ENCODE measurements around the gene PPAN.

PPAN gene

DNA sequence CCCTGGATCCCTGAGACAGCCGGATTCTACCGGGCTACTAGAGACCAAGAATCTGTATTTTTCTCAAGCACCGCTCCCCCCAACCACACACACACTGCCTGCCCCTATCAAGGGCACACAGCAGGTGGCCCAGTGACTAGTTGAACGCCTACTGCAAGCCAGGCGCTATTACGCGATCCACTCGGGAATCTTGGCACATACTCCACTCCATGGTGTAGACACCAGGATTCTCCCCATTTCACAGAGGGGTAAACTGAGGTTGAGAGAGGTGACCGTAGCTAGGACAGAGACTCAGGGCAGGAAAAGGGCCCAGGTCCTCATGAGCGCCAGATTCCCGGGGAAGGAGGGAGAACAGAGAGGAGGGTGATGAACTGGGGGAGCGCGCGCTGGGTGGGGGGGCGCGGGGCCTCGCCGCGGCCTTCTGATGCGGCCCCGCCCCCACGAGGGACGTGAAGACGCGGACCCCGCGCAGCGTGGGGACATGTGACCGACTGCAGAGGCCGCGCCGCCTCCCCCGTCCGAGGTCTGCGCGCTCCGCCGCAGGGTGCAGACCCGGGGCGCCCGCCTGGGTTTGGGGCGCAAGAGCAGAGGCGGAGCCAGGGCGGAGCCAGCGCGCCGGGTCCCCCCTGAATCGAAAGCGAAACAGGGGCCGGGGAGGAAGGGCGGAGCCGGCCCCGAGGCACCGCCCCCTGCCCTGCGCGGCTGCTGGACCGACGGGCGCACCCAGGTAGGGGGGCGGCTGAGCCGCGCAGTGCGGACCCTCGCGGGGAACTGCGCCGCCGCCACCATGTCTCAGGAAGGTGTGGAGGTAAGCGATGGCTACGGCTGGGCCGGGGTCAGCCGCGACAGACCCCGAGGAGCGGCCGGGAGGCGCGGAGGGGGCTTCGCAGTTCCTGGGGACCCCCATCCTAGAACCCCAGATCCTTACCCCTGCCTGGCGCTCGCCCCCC lies 20.2 kb upstream of the PPAN start, which contains the start of gene SHFL:
TSS of gene SHFL (plus strand) at position 677 of the 950 bp plus-strand sequence. CDS start at position 788, 111 bp downstream.
- Histone ChIP-seq H3K4me3 (ENCODE audit: low read depth in 1 of 2, low read length in 1 of 2) (peak within 1 kb of the TSS; percentile 94 to 95), H3K27ac (peak within 1 kb of the TSS; percentile 68)

DNA sequence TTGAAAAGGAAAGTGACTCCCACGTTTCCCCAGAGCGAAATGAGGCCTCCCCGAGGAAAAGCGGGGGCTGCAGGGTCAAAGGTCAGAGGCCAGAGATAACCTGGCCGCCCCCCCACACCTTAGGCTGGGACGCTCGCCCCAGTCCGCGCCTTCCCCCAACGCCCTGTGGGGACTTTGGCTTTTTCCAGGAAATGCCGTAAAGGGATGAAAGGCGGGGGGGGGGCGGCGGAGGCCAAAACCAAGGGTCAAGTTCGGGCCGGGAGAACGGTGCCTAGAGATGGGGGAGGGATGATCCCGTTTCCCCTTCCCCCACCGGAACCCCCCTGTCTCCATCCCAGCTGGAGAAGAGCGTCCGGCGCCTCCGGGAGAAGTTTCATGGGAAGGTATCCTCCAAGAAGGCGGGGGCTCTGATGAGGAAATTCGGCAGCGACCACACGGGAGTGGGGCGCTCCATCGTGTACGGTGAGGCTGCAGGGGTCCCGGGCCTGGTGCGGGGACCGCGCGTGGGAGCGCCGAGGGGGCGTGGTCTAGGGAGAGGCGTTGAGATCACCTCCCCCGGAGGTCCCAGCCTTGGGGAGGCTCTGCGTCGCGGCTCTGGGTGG lies 19.5 kb upstream of the PPAN start:
- peaks cover 25% of the 10 kb centered on the region for H3K36me3 ChIP-seq
- H3K27me3 ChIP-seq = peaks cover 11% of the 10 kb centered on the region
- TF ChIP-seq, protein P1, sequence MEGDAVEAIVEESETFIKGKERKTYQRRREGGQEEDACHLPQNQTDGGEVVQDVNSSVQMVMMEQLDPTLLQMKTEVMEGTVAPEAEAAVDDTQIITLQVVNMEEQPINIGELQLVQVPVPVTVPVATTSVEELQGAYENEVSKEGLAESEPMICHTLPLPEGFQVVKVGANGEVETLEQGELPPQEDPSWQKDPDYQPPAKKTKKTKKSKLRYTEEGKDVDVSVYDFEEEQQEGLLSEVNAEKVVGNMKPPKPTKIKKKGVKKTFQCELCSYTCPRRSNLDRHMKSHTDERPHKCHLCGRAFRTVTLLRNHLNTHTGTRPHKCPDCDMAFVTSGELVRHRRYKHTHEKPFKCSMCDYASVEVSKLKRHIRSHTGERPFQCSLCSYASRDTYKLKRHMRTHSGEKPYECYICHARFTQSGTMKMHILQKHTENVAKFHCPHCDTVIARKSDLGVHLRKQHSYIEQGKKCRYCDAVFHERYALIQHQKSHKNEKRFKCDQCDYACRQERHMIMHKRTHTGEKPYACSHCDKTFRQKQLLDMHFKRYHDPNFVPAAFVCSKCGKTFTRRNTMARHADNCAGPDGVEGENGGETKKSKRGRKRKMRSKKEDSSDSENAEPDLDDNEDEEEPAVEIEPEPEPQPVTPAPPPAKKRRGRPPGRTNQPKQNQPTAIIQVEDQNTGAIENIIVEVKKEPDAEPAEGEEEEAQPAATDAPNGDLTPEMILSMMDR (IDR thresholded peaks at IDR 0.05) = no peak
- H3K9me3 ChIP-seq = no peaks in the 10 kb centered on the region
- peak overlapping the region; percentile 94 to 95 for H3K4me3 ChIP-seq (ENCODE audit: low read depth in 1 of 2, low read length in 1 of 2)
- peaks cover 16 to 18% of the 10 kb centered on the region in 2 experiments for H3K4me1 ChIP-seq (ENCODE audit: control insufficient read depth in 1 of 2, insufficient read depth in 1 of 2, low read depth in 1 of 2, low read length in 1 of 2)
- H3K27ac ChIP-seq = peak overlapping the region; percentile 68

More for the DNA sequence above, 20.2 kb upstream of the PPAN start, which contains the start of gene SHFL:
- Histone ChIP-seq H3K27me3 (peaks cover 11% of the 10 kb centered on the region), H3K4me1 (ENCODE audit: control insufficient read depth in 1 of 2, insufficient read depth in 1 of 2, low read depth in 1 of 2, low read length in 1 of 2) (peaks cover 16 to 18% of the 10 kb centered on the region in 2 experiments), H3K36me3 (peaks cover 17% of the 10 kb centered on the region), H3K9me3 (no peaks in the 10 kb centered on the region)
- TF ChIP-seq, protein P1 (IDR thresholded peaks at IDR 0.05) = peak; percentile 31

DNA sequence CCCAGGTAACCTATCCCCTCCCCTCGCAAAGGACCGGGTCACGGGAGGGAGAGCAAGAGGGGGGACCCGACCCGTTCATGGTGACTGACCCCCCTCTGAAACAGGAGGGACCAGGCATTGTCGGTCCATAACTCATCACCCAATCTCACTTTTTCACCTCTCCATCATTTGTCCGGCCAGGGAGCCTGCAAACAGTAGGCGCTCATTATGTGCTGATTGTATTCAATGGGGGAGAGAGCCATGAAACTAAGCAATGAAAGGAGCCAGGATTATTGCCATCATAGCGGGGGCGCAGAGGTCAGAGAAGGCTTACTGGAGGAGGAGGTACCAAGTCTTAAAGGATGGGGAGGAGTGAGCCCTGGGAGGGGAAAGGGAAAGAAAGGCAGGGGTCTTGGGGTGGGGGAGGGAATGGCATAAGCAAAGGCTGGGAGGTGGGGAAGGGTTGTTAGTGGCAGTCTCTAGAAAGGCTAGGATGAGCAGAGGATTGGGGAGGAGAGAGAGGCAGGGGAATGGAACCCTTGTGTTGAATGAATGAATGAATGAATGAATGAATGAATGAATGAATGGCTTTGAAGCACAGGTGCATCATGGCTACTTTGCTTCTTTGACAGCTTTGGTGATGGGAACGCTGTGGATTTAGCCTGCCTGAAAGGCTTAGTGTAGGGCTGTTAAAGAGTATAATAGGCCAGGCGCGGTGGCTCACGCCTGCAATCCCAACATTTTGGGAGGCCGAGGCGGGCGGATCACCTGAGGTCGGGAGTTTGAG lies 18.7 kb upstream of the PPAN start:
- H3K4me1 ChIP-seq (ENCODE audit: control insufficient read depth in 1 of 2, insufficient read depth in 1 of 2, low read depth in 1 of 2, low read length in 1 of 2) = peaks cover 16 to 18% of the 10 kb centered on the region in 2 experiments
- TF ChIP-seq, protein P1 (IDR thresholded peaks at IDR 0.05) = no peak
- peaks cover 8% of the 10 kb centered on the region for H3K27me3 ChIP-seq
- peak overlapping the region; percentile 68 for H3K27ac ChIP-seq
- H3K9me3 ChIP-seq = no peaks in the 10 kb centered on the region
- H3K4me3 ChIP-seq (ENCODE audit: low read depth in 1 of 2, low read length in 1 of 2) = peak overlapping the region; percentile 94 to 95
- H3K36me3 ChIP-seq = peaks cover 33% of the 10 kb centered on the region

DNA sequence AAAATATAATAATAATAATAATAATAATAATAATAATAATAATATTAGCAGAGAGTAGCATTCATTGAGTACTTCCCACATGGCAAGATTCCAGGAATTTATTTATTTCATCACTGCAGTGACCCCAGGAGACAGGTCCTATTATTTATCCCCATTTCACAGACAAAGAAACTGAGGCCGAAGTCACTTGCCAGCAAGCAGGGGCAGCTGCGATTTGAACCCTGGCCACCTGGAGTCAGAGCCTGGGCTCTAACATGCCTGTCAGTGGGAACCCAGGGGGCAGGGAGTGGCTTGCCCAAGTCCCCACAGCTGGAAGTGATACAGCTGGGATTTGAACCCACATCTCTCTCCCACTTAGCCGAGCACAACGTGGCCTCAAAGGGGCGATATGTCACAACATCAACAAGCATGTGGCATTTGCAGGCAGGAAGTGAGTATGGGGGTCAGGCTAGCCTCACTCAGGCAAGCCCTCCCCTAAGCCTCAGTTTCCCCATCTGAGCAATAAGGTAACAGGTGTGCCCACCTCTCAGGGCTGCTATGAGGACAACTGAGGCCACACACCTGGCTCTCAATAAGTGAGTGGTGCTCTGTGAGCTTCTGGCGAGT lies 17.1 kb upstream of the PPAN start:
- Histone ChIP-seq H3K27me3 (no peaks in the 10 kb centered on the region), H3K27ac (no peak overlapping the region), H3K4me1 (ENCODE audit: control insufficient read depth in 1 of 2, insufficient read depth in 1 of 2, low read depth in 1 of 2, low read length in 1 of 2) (peaks cover 16 to 18% of the 10 kb centered on the region in 2 experiments), H3K4me3 (ENCODE audit: low read depth in 1 of 2, low read length in 1 of 2) (no peak overlapping the region), H3K36me3 (peaks cover 45% of the 10 kb centered on the region), H3K9me3 (no peaks in the 10 kb centered on the region)
- TF ChIP-seq, protein P1 (IDR thresholded peaks at IDR 0.05) = no peak

Measured in neutrophil (primary cell).